Keratinocyte (primary cell): ENCODE results near the gene GOSR1. TPM values are rescaled to one million over a fixed set of nuclear protein-coding genes. Genes with fewer than 3 reads are reported as not detected.

Experiments used
- DNase-seq: peaks from one replicate; pipeline ENCODE4 v3.0.0-alpha.2; 2011; ENCODE audit warnings: low read depth, missing footprints, low spot score
- FAIRE-seq: peaks from 2 replicates; lab custom pipeline; 2011; peaks lifted over from hg19 to GRCh38; lab: Jason Lieb, UNC
- H2AFZ ChIP-seq: 2 replicates; pipeline ENCODE4 v1.6.0; 2012; ENCODE audit warnings: low read length, control low read depth, inconsistent platforms; ENCODE audit not compliant: control insufficient read depth
- H3K27ac ChIP-seq: 2 replicates; pipeline ENCODE4 v1.5.1; 2011; ENCODE audit warnings: low read length; ENCODE audit not compliant: control insufficient read depth, insufficient read depth
- H3K27me3 ChIP-seq: 3 replicates; pipeline ENCODE4 v1.6.0; 2011; ENCODE audit warnings: low read length; ENCODE audit not compliant: control insufficient read depth, insufficient read depth; ENCODE audit errors: extremely low read depth
- H3K36me3 ChIP-seq, 2 experiments: 2 replicates in 1 of 2; 3 replicates in 1 of 2; pipeline ENCODE4 v1.5.1; 2011; ENCODE audit warnings: low read length in 2 of 2, mild to moderate bottlenecking in 1 of 2; ENCODE audit not compliant: control insufficient read depth in 2 of 2, insufficient read depth in 2 of 2; ENCODE audit errors: extremely low read depth in 1 of 2
- H3K4me1 ChIP-seq: 3 replicates; pipeline ENCODE4 v1.5.1; 2011; ENCODE audit warnings: low read length; ENCODE audit not compliant: control insufficient read depth, insufficient read depth; ENCODE audit errors: extremely low read depth
- H3K4me2 ChIP-seq: 3 replicates; pipeline ENCODE4 v1.6.0; 2011; ENCODE audit warnings: low read depth, low read length; ENCODE audit not compliant: control insufficient read depth, insufficient read depth; ENCODE audit errors: extremely low read depth
- H3K4me3 ChIP-seq, 3 experiments: fragments of 200-600 bp in 1 of 3; sonication (generic) in 1 of 3; 2 replicates in 2 of 3; 3 replicates in 1 of 3; pipeline ENCODE4 v1.5.1; 2011 to 2016; ENCODE audit warnings: low read length in 3 of 3, mild to moderate bottlenecking in 3 of 3, control low read depth in 2 of 3, inconsistent platforms in 1 of 3, low read depth in 1 of 3, mixed read lengths in 1 of 3, mixed run types in 1 of 3, moderate library complexity in 1 of 3; ENCODE audit not compliant: control insufficient read depth in 2 of 3, insufficient read depth in 2 of 3; ENCODE audit errors: extremely low read depth in 1 of 3
- H3K79me2 ChIP-seq: 2 replicates; pipeline ENCODE4 v1.6.0; 2012; ENCODE audit warnings: low read length; ENCODE audit not compliant: control insufficient read depth, insufficient read depth
- H3K9ac ChIP-seq: 3 replicates; pipeline ENCODE4 v1.6.0; 2011; ENCODE audit warnings: low read length; ENCODE audit not compliant: control insufficient read depth, insufficient read depth; ENCODE audit errors: extremely low read depth
- H3K9me1 ChIP-seq: 3 replicates; pipeline ENCODE4 v1.6.0; 2011; ENCODE audit warnings: low read length; ENCODE audit not compliant: control insufficient read depth, insufficient read depth; ENCODE audit errors: extremely low read depth
- H3K9me3 ChIP-seq: 2 replicates; pipeline ENCODE4 v1.5.1; 2012; ENCODE audit warnings: low read depth, low read length; ENCODE audit not compliant: control insufficient read depth
- H4K20me1 ChIP-seq: 3 replicates; pipeline ENCODE4 v1.6.0; 2011; ENCODE audit warnings: low read length; ENCODE audit not compliant: control insufficient read depth, insufficient read depth; ENCODE audit errors: extremely low read depth
- CTCF ChIP-seq, 3 experiments: IDR thresholded peaks in 1 of 3; conservative IDR thresholded peaks in 1 of 3; optimal IDR thresholded peaks in 1 of 3; 2 replicates in 2 of 3; 3 replicates in 1 of 3; pipeline versions ENCODE3 to v1.5.1; 2011; ENCODE audit warnings: low read length in 3 of 3, mild to moderate bottlenecking in 3 of 3, moderate library complexity in 2 of 3, control low read depth in 1 of 3, inconsistent platforms in 1 of 3; ENCODE audit not compliant: insufficient read depth in 2 of 3; ENCODE audit errors: extremely low read depth in 1 of 3
- EZH2 ChIP-seq: IDR thresholded peaks from one replicate; pipeline ENCODE4 v1.6.1; 2012; ENCODE audit warnings: inconsistent platforms, mild to moderate bottlenecking, low read length, moderate library complexity
- dilution Hi-C: fragments of 300-500 bp; cut with MboI; formaldehyde crosslinking; loops from one replicate; pipeline ENCODE4 v1.7.0; 2020; ENCODE audit warnings: low sequenced_read_pairs; ENCODE audit not compliant: extremely low pct_ligation_motif_present
- polyA plus RNA-seq, 5 experiments: library from polyadenylated mRNA; depleted of rRNA in 3 of 5; stranded (reverse) in 3 of 5; stranded (forward) in 1 of 5; unstranded in 1 of 5; fragments of >200 nt; gene quantifications; 1 replicate in 1 of 5; 2 replicates in 3 of 5; 3 replicates in 1 of 5; pipeline versions ENCODE4 v1.2.1 to v1.2.3, GENCODE V29; 2011 to 2012; ENCODE audit warnings: missing spikeins in 2 of 5, low read depth in 1 of 5, low replicate concordance in 1 of 5

GOSR1 gene
- polyA plus RNA-seq, 1 donor (not counting 4 experiments of a cell fraction or from before 2014, with no cell fraction given): 24.5 TPM

DNA sequence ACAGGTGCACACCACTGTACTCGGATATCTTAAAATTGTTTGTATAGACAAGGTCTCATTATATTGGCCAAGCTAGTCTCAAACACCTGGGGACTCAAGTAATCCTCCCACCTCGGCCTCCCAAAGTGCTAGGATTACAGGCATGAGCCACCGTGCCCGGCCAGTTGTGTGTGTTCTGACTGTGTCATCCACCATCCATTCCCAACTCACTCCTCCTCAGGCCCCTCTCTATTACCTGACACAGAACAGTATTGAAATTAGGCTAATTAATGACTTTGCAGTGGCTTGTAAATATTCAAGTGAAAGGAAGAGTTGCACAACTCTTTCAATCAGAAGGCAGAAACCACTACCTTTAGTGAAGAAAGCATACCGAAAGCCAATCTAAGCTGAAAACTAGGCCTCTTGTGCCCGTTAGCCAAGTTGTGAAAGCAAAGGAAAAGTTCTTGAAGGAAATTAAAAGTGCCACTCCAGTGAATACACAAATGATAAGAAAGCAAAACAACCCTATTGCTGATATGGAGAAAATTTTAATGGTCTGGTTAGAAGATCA lies 28.7 kb downstream of the GOSR1 start:
- Histone ChIP-seq H3K9ac (no peak overlapping the region), H3K27ac (no peak overlapping the region), H3K4me1 (no peaks in the 10 kb centered on the region), H3K27me3 (no peaks in the 10 kb centered on the region), H3K4me2 (no peak overlapping the region), H3K9me3 (no peaks in the 10 kb centered on the region), H3K36me3 (peaks cover 5 to 7% of the 10 kb centered on the region in 2 experiments), H3K4me3 (no peak overlapping the region), H4K20me1 (no peaks in the 10 kb centered on the region), H3K9me1 (no peaks in the 10 kb centered on the region), H2AFZ (no peak overlapping the region), H3K79me2 (no peaks in the 10 kb centered on the region)
- dilution Hi-C loops: no loop called here
- TF ChIP-seq CTCF (optimal IDR thresholded peaks at IDR 0.05 in 1 of 3, IDR thresholded peaks at IDR 0.05 in 1 of 3, conservative IDR thresholded peaks at IDR 0.05 in 1 of 3; ENCODE audit: extremely low read depth in 1 of 3, insufficient read depth in 2 of 3, low read length in 3 of 3) (no peak), EZH2 (no peak)
- FAIRE-seq (no peak), DNase-seq (no peak)

GRCh38 chr17:30506481-30506880 lies 29.3 kb downstream of the GOSR1 start:
- no peak for TF ChIP-seq CTCF (optimal IDR thresholded peaks at IDR 0.05 in 1 of 3, IDR thresholded peaks at IDR 0.05 in 1 of 3, conservative IDR thresholded peaks at IDR 0.05 in 1 of 3; ENCODE audit: extremely low read depth in 1 of 3, insufficient read depth in 2 of 3, low read length in 3 of 3)
- no peak for TF ChIP-seq EZH2
- FAIRE-seq (no peak), DNase-seq (no peak)
- no peaks in the 10 kb centered on the region for H3K9me1 ChIP-seq
- peaks cover 0 to 7% of the 10 kb centered on the region in 2 experiments for H3K36me3 ChIP-seq
- dilution Hi-C loops: no loop called here
- H3K4me1 ChIP-seq: no peaks in the 10 kb centered on the region
- H3K4me3 ChIP-seq: no peak overlapping the region
- H3K9me3 ChIP-seq: no peaks in the 10 kb centered on the region
- H3K27ac ChIP-seq: no peak overlapping the region
- H4K20me1 ChIP-seq: no peaks in the 10 kb centered on the region
- no peak overlapping the region for H3K9ac ChIP-seq
- no peaks in the 10 kb centered on the region for H3K79me2 ChIP-seq
- H3K4me2 ChIP-seq: no peak overlapping the region
- no peaks in the 10 kb centered on the region for H3K27me3 ChIP-seq
- no peak overlapping the region for H2AFZ ChIP-seq
